ENCODE results near the gene SGPL1.
A peak's percentile ranks its signal among the peaks of the same experiment; 100 is the strongest.

The SGPL1 gene

DNA sequence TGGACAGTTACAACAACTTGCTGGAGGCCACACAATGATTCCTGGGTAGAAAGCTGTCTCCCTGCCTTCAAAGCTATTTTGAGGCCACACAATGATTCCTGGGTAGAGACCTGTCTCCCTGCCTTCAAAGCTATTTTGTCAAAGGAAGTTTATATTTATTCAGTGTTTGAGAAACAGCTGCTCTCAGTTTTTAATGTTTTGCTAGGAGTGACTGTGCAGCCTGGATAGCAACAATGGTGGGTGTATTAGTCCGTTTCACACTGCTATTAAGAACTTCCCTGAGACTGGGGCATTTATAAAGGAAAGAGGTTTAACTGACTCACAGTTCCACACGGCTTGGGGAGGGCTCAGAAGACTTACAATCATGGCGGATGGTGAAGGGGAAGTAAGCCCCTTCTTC lies 3.9 kb upstream of the SGPL1 start:
- no peak for DNase-seq (ENCODE audit: low spot score)

DNA sequence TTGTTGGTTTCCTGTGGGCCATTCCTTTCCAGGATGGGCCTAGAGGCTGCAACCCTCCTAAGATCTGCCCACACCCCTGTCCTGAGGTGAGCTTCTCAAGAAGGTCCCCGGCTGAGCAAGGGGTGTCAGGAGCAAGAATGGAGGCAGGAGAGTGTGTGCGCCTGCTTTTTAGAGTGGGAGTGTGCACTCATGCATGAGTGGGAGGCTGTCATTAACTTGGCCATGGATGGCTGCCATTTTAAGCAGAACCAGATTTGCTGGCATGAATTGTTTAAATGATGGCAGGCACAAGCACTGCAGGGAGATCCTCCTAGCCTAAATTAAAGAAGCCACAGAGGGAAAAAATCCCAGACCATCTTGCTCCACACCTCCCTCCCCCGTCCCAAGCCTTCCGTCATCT lies 2.9 kb upstream of the SGPL1 start:
- no peak for DNase-seq (ENCODE audit: low spot score)

DNA sequence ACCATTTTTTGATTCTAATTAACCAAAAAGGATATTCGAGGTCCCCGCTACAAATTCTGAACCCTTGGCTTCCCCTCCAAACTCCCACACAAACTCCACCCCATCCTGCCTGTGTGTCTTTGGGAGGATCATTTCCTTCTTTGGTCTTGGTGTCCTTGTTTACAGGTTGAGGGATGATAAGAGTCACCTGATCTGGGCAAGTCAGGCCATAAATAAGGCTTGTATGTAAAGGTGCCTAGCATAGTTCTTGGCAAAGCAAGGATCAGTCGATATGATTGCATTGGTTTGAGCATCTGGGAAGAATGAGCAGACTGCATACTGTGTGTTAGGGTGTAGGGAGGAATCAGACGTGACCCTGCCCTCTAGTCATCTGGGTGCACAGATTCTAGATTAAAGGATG lies 1.6 kb upstream of the SGPL1 start:
- DNase-seq (ENCODE audit: low spot score), result no peak

DNA sequence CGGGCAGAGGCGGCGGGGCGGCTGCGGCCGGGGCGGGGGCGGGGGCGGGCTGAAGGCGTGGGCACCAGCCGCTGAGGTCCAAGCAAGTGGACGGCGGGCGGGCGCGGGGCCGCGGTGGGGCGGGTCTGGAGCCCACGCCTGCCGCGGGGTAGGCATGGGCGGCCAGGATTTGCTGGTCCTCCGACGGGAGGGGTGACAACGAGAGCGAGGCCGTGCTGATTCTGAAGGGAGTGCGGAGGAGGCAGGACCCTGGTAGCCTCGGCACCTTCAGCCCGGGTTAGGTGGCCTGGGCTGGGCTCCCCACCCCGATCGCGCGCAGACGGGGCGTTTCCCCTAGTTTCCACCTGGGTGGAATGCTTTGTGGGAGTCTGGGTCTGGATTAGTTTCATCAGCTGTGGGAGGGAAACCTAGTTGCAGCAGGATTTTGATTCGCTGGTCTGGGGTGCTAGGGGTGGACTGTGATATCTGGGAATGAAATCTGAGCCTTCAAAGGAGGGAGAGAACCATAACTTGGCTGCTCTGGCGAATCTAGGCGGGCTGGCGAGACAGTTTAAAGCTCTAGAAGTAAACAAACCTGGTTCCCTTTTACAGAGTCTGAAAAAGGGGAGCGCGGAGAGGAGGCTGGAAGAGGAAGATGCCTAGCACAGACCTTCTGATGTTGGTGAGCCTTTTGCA lies 609 bp downstream of the SGPL1 start:
- DNase-seq (ENCODE audit: low spot score), result peak; percentile 40

DNA sequence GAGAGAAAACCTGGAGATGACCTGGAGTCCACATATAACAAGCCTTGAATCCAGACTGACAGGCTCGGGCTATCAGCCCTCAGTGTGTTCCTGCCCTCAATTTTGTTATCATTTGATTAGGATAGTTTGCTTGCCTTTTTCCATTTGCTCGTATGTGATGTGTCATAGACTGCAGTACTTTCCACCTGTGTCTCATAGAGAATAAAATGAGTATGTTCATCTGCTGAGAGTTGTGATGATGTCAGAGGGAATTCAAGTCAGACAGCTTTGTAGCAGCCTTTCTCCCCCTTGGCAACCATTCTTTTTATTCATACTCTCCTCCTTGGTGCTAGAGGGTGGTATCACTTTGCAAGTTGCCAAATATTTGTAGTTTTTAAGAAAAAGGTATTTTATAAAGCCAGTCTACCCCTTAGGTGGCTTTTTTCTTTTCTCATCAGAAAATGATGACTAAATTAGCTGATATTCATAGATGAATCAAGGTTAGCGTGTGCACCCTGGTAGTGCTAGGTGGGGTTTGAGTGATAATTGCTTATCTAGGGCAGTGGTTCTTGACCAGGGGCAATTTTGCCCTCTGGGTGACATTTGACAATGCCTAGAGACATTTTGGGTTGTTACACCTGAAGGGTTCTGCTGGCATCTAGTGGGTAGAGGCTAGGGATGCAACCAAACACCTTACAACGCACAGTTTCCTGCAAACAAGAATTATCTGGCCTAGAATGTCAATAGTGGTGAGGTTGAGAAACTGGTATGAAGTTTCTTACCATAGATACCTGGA lies 5.4 kb downstream of the SGPL1 start:
- DNase-seq (ENCODE audit: low spot score), result no peak

DNA sequence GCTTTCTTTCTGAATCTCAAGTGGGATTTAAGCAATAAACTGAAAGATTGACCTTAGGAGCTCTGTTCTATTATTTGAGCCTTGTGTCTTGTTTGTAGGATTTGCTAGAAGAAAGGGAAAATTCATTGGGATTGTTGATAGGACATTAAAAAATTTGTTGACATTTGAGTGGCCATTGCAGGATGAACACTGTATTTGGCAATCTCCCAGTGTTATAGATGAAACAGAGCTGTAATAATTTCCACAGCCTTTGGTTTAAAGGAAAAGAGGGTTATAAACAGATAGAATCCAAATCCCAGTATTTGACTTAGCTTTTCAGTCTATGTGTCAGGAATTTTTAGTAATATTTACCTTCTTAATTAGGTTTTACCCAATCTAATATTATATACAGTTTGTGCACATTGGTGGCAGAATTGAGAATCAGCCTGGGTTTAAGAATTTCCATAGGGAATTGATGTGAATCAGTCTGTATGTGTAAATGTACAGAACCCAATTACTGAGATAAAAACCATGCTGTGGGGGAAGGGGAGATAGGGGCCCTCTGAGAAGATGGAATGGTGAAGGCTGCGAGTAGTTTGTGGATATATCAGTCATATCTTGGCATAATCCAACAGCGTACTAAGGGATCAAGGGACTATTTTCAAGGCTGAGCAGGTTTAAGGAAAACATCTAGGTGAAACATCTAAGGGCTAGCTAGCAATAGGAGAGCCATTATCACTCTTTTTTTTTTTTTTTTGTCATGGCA lies 6.5 kb downstream of the SGPL1 start:
- DNase-seq (ENCODE audit: low spot score), result no peak

DNA sequence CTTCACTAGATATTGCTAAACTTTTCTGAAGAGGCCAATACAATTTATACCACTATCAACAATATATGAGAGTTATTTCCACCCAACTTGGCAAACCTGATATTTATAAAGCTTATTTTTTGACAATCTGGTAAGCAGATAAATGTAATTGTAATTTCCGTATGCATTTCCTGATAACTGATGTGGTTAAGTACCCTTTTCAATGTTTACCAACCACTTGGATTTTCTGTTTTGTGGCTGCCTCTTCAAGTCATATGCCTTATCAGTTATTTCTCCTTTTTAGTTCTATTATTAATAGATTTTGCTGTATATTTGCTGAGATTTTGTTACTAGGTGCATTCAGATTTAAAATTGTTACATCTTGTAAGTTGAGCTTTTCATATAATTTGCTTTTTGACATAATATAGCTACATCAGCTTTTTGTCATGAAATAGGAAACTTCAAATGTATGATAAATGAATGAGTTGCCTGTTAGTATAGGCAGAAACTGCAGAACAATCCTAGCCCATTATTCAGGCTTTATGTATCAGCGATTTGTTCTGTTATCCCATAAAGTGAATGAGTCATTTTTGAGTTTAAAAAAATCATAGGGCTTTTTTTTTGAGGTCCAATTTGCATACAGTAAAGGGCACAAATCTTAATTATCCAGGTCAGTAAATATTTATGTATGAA lies 11.5 kb downstream of the SGPL1 start:
- no peak for DNase-seq (ENCODE audit: low spot score)

DNA sequence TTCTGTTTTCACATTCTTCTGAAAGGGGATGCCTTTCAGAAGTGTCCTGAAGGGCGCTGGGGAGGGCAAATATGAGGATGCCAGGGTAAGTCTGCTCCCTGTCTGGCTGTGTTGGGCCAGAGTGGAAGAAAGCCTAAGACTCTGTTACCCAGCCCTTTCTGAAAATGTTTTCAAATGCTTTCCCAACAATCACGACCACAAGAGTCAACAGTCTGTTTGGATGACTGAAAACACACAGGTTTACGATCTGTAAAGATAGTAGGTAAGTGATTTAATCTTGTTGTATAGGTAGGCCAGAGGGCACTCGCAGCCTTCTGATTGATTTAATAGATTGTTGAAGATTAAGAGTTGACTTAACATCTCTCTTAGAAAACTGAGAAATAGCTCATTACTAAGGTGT lies 13.2 kb downstream of the SGPL1 start:
- no peak for DNase-seq (ENCODE audit: low spot score)

DNA sequence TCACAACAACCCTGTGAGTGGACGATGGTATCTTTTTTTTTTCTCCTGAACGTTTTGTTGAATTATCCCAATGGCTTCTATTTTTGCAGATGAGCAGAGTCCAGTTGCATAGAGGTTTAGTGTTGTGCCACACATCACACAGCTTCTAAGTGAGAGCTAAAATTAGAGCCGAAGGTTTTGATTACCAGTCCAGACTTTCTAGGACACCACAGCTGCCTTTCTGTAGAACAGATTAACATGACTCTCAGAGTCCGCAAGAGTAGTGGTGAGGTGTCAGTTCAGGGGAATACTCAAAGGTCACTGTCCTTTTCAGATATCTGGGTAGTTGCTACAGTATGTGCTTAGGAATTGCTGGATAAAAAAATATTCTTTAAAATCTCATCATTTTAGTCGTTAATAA lies 13.8 kb downstream of the SGPL1 start:
- DNase-seq (ENCODE audit: low spot score), result no peak

DNA sequence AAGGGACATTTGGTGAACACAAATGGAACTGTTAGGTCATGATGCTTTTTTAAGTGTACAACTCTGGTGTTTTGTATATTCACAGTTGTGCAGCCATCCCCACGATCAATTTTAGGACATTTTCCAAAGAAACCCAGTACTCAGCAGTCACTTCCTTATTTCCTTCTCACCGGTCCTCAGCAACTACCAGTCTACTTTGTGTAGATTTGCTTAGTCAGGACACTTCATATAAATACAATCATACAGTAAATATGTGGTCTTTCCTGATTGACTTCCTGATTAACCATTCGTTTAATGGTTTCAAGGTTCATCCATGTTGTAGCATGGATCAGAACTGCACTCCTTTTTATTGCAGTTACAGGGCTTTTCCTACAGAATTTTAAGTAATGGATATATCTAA lies 14.4 kb downstream of the SGPL1 start:
- DNase-seq (ENCODE audit: low spot score), result peak; percentile 46

DNA sequence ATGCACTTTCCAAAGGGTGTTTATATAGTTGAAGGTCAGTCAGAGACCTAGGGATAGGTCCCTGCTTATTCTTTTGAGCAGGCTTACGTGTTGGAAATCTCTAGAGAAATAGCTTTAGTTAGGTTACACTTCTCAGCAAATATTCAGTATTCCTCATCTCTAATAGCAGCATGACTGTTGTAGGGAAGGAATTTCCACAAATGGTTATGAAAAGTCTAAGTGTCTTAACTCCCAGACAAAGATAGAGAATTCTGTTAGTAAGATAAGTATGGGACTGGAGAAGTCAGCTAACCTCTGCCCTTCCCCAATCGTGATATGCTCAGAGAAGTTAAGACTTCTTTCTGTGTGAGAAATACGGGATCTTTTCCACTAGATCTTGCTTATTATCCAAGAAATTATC lies 16.5 kb downstream of the SGPL1 start:
- DNase-seq (ENCODE audit: low spot score), result no peak

DNA sequence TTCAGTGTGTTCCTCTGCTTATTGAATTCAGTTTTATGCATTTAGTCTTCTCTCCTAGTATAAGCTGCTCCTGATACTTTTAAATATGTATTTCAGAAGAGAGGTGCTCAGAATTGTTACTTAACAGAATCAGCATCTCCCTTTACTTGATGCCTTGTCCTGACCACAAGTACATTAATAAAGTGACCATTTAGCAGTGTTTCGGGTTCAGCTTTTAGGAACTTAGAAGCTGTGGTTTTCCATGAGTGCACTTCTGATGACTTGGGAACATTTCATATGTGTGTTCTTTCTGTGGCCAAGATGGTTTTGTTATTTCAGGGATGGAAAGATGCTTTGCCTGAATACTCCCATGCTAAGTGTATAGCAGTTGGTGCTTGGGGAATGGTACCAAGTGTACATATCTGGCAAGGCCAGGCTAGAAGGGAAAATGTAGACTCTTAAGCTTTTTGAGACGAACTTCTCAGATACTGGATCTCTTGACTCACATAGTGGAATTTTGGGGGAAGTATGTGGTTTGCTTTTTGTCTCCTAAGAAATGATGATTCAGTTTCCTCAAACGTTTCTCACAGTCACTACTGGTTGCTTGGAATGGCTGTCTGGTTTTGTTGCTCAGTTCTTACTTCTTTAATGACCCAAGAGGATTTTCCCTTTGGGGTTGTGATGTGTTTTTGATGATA lies 17.2 kb downstream of the SGPL1 start:
- peak; percentile 83 for DNase-seq (ENCODE audit: low spot score)

DNA sequence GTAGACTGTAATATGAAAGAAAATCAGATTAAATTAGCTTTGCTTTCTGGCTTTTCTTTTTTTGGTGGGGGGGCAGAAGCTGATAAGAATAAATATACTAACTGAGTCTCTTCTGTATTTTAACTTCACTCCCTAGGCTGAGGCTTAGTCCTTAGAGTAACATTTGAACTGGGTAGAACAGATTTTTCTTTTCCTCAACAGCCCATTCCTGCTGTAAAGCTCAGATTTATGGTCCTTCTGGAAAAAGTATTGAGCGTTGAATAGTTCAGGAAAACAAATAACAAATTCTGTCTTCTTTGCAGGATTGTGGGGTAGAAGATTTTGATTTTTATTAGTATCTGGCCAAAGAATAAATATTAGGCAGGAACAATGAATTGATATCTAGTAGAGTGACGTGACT lies 17.9 kb downstream of the SGPL1 start:
- DNase-seq (ENCODE audit: low spot score), result no peak

DNA sequence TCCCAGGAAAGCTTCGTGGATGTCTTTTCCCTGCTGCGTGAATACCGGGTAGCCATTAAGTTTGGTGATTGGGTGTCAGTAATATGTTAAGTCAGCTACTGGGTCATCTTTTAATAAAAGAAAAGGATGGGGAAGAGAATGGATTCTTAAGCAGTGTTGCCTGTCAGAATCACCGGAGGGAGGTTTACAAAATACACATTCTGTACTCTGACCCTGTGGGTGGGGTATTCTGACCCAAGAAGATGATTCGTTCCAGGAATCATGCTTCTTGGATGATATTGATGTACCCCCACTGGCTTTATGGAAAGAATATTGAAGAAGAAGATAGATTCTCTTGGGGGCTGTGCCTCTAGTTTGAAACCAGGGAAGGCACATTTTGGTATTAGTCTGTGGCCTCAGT lies 18.3 kb downstream of the SGPL1 start:
- no peak for DNase-seq (ENCODE audit: low spot score)

DNA sequence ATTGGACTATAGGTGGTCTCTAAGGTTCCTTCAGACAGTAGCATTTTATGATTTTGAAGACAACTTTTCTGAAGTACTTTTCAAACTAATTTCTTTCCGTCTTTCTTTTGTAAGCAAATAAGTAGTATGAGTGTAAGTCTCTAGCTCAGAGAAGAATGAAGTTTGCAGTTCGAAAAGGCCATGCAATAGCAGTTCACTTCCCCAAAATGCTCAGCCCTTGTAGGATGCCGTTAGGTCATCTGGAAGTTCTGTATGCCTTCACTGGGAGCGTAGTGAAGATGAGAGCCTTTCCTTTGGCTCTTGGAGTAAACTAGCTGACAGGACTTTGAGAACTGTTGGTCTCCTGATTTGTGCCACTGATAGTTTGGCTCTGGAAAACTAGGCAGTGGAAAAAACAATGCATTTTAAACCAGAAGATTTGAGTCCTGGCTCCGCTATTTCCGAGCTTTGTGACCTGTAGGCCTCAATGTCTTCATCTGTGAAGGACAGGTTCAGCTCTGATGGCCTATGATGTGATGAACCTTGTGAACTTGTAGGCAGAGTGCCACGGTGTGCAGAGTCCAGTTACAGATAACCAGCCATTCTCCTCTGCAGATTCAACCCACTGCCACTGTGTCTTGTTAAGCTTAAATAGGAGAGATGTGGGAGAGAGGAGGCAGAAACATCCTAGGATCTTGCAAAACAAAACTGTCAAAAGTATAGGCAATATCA lies 18.8 kb downstream of the SGPL1 start:
- DNase-seq (ENCODE audit: low spot score), result no peak

DNA sequence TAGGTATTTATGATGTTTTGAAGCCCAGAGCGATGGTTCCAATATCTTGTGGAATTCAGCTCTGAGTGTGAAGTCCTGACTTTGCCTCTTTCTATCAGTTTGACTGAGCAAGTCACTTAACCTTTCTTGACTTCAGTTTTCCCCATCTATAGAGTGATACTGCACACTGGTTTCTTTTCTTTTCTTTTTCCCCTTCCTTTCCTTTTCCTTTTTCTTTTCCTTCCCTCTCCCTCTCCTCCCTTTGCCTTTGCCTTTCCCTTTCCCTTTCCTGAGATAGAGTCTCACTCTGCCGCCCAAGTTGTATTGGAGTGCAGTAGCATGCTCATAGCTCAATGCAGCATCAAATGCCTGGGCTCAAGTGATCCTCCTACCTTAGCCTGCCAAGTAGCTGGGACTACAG lies 20.6 kb downstream of the SGPL1 start:
- no peak for DNase-seq (ENCODE audit: low spot score)

DNA sequence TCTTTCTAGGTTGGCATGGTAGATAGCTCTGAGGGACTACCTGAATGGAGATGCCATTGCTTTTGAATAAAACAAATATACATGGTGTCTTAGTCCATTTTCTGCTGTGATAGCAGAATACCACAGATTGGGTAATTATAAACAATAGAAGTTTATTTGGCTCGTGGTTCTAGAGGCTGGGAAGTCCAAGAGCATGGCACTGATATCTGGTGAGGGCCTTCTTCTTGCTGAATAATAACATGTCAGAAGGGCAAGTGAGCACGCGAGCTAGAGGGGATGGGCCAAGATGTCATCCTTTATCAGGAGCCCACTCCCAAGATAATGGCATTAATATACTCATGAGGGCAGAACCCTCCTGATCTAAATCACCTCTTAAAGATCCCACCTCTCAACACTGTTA lies 21.9 kb downstream of the SGPL1 start:
- no peak for DNase-seq (ENCODE audit: low spot score)

DNA sequence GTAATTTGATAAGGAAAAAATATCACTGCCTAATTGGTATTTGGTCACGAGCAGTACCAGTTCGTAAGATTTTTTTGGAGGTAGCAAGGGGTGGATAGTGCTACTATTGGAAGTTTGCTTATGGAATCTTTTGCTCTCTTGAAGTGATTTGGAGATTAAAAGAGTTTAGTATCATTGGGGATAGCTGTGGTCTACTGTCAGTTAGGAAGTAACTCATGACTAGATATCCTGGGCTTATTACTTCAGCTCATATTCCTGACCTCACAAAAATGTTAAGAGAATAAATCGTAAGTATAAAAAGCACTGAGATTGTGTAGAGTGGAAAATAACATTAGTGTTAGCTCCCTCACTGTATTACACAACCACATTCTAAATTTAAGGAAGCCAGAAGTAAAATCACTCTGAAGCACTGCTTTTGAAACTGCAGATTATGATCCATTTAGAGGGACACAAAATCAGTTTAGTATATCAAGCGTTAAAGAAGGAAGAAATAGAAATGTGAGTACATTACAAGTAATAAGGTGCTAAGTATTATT lies 22.6 kb downstream of the SGPL1 start:
- no peak for DNase-seq (ENCODE audit: low spot score)

DNA sequence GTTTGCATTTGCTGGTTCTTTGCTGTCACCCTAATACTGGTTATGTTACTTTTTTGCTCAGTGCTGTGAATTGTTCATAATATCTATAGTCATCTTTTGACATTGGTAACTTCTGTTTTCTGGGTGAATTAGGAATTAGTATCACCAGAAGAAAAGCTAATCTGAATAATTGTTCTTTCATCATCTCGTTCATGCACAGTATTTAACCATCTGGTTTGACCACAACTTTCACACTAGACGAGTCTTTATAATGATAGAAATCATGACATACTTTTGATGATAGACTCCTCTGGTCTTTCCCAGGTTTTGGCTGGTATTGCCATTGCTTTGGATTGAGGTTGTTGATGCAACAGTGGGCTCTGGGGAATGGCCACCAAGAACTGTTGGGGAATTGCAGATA lies 25.1 kb downstream of the SGPL1 start:
- no peak for DNase-seq (ENCODE audit: low spot score)

DNA sequence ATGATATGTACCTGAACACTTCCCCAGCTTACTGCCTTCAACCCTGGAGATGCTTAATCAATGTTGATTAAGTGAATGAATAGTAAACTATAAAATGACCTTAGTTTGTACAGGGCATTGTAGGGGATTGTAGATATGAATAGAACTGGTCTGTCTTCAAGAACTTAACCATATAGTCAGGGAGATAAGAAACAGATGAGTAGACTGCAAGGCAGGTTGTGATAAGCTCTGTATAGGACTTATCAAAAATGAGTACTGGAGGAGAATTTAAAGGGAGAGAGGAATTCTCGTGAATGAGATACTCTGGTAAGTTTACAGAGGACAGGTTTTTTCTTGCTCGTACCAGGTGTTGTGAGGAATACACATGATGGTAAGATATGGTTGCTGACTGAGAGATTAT lies 27.6 kb downstream of the SGPL1 start:
- no peak for DNase-seq (ENCODE audit: low spot score)

Data from kidney capillary endothelial cell (primary cell).